HEK293 (cell line): ENCODE results near the gene RABEP2.
"Not testable (repeated sequence)": the region's sequence is repeated elsewhere in the genome, so short reads cannot be mapped to it uniquely, and the experiment has no call there.

ENCODE experiments used
- CTCF ChIA-PET: fragments of 350-600 bp; formaldehyde crosslinking; extraction: SDS; loops from one replicate; lab custom pipeline; 2021; ENCODE audit warnings: antibody characterized with exemption; lab: Yijun Ruan, JAX
- POLR2A ChIA-PET: fragments of 300-600 bp; formaldehyde crosslinking; extraction: SDS; loops from one replicate; lab custom pipeline; 2020; ENCODE audit warnings: antibody characterized with exemption, inconsistent platforms; lab: Yijun Ruan, JAX
- H3K27ac ChIP-seq: fragments of 200-500 bp; sonication (Bioruptor generic); 2 replicates; pipeline ENCODE4 v1.5.1; 2014; ENCODE audit warnings: low read depth, low read length, control low read depth, inconsistent platforms; ENCODE audit errors: extremely low read depth
- H3K36me3 ChIP-seq, 2 experiments: fragments of 200-500 bp in 1 of 2; sonication (Bioruptor generic) in 1 of 2; 1 replicate in 1 of 2; 2 replicates in 1 of 2; pipeline ENCODE4 v1.5.1; 2014 to 2017; ENCODE audit warnings: inconsistent platforms in 2 of 2, low read length in 2 of 2; ENCODE audit not compliant: control insufficient read depth in 2 of 2, insufficient read depth in 1 of 2
- H3K4me1 ChIP-seq: fragments of 200-500 bp; sonication (Bioruptor generic); 2 replicates; pipeline ENCODE4 v1.5.1; 2014; ENCODE audit warnings: mild to moderate bottlenecking, low read length, inconsistent platforms; ENCODE audit not compliant: control insufficient read depth, insufficient read depth
- H3K4me3 ChIP-seq: 2 replicates; pipeline ENCODE4 v1.5.1; 2011; ENCODE audit warnings: low read depth, mild to moderate bottlenecking, control low read depth, low read length, moderate library complexity
- H3K9me3 ChIP-seq: fragments of 200-500 bp; sonication (Bioruptor generic); 2 replicates; pipeline ENCODE4 v1.5.1; 2014; ENCODE audit warnings: low read depth, low read length, inconsistent platforms; ENCODE audit not compliant: control insufficient read depth, insufficient read depth
- REST ChIP-seq: fragments of 450-650 bp; formaldehyde crosslinking; IDR thresholded peaks from 2 replicates; pipeline ENCODE4 v1.5.1; 2016; ENCODE audit warnings: missing biosample characterization, missing genetic modification characterization
- SALL2 ChIP-seq: fragments of 450-650 bp; formaldehyde crosslinking; IDR thresholded peaks from 2 replicates; pipeline ENCODE4 v1.5.0; 2017; ENCODE audit warnings: missing biosample characterization, mild to moderate bottlenecking, missing genetic modification characterization, borderline replicate concordance
- SCRT1 ChIP-seq: fragments of 450-650 bp; formaldehyde crosslinking; IDR thresholded peaks from 2 replicates; pipeline ENCODE4 v1.5.1; 2016; ENCODE audit warnings: missing biosample characterization, missing genetic modification characterization, borderline replicate concordance
- SCRT2 ChIP-seq: fragments of 450-650 bp; formaldehyde crosslinking; IDR thresholded peaks from 2 replicates; pipeline ENCODE4 v1.5.1; 2016; ENCODE audit warnings: missing biosample characterization, missing genetic modification characterization
- SETDB1 ChIP-seq: IDR thresholded peaks from one replicate; pipeline ENCODE4 v1.6.1; 2017; ENCODE audit warnings: mild to moderate bottlenecking, low read length, moderate library complexity, mixed read lengths; ENCODE audit not compliant: insufficient read length
- ZBTB17 ChIP-seq: fragments of 450-650 bp; formaldehyde crosslinking; IDR thresholded peaks from 2 replicates; pipeline ENCODE4 v1.5.1; 2016; ENCODE audit warnings: missing biosample characterization, missing genetic modification characterization
- ZBTB8A ChIP-seq: fragments of 450-650 bp; formaldehyde crosslinking; IDR thresholded peaks from 2 replicates; pipeline ENCODE4 v1.5.1; 2016; ENCODE audit warnings: missing biosample characterization, missing genetic modification characterization
- ZNF133 ChIP-seq: fragments of 450-650 bp; formaldehyde crosslinking; IDR thresholded peaks from 2 replicates; pipeline ENCODE4 v1.5.1; 2016; ENCODE audit warnings: missing biosample characterization, missing genetic modification characterization
- ZNF140 ChIP-seq: fragments of 450-650 bp; formaldehyde crosslinking; IDR thresholded peaks from 2 replicates; pipeline ENCODE4 v1.5.1; 2016; ENCODE audit warnings: missing biosample characterization, missing genetic modification characterization
- ZNF266 ChIP-seq: fragments of 450-650 bp; formaldehyde crosslinking; IDR thresholded peaks from 2 replicates; pipeline ENCODE4 v1.5.1; 2016; ENCODE audit warnings: missing biosample characterization, missing genetic modification characterization, low read depth
- ZNF37A ChIP-seq: fragments of 450-650 bp; IDR thresholded peaks from 2 replicates; pipeline ENCODE4 v1.5.1; 2018; ENCODE audit warnings: missing biosample characterization, missing genetic modification characterization
- ZNF426 ChIP-seq: fragments of 450-650 bp; formaldehyde crosslinking; IDR thresholded peaks from 2 replicates; pipeline ENCODE4 v1.5.1; 2017; ENCODE audit warnings: missing biosample characterization, missing genetic modification characterization, mild to moderate bottlenecking, inconsistent platforms, moderate library complexity
- ZNF626 ChIP-seq: fragments of 450-650 bp; sonication (Bioruptor Pico); formaldehyde crosslinking; IDR thresholded peaks from 2 replicates; pipeline ENCODE4 v1.5.1; 2018; ENCODE audit warnings: missing biosample characterization, missing genetic modification characterization, inconsistent platforms
- ZNF664 ChIP-seq: fragments of 450-650 bp; formaldehyde crosslinking; IDR thresholded peaks from 2 replicates; pipeline ENCODE4 v1.5.1; 2016; ENCODE audit warnings: missing biosample characterization, missing genetic modification characterization
- TF ChIP-seq, protein P1 (sequence below): fragments of 450-650 bp; formaldehyde crosslinking; IDR thresholded peaks from 2 replicates; pipeline ENCODE4 v1.5.1; 2016; ENCODE audit warnings: missing biosample characterization, missing genetic modification characterization

Gene RABEP2

GRCh38 chr16:28884045-28884444 is 41.0 kb downstream of the RABEP2 start:
- Histone ChIP-seq H3K4me3 (no peak overlapping the region), H3K36me3 (peaks cover 0 to 18% of the 10 kb centered on the region in 2 experiments; a peak in 2 of 3 replicates), H3K4me1 (peaks cover 6% of the 10 kb centered on the region; the same call in 1 of the 2 replicates), H3K27ac (no peak overlapping the region), H3K9me3 (no peaks in the 10 kb centered on the region)
- TF ChIP-seq ZBTB17 (tag by site-specific recombination), result no peak
- peak; percentile 98 for TF ChIP-seq ZNF664 (tag by site-specific recombination)
- POLR2A ChIA-PET, result no interaction called here
- CTCF ChIA-PET, result interaction anchor here (0.6 to 0.7 kb wide), 2 partner anchors 23 to 29 kb away, joined by 3 read pairs; no protein-coding TSS in a partner anchor

- no peak overlapping the region for H3K4me3 ChIP-seq
- CTCF ChIA-PET, result interaction anchor here (0.7 kb wide), 2 partner anchors 28 to 44 kb away, joined by 3 read pairs; no protein-coding TSS in a partner anchor
- no peaks in the 10 kb centered on the region for H3K9me3 ChIP-seq
- POLR2A ChIA-PET, result interaction anchor here (0.7 kb wide), 1 partner anchor 78 kb away, joined by 3 read pairs; no protein-coding TSS in a partner anchor
- peaks cover 11% of the 10 kb centered on the region for H3K4me1 ChIP-seq
- H3K36me3 ChIP-seq, result peaks cover 0 to 14% of the 10 kb centered on the region in 2 experiments; a peak in 2 of 3 replicates
- H3K27ac ChIP-seq, result no peak overlapping the region
- TF ChIP-seq ZBTB8A (tag by site-specific recombination) (no peak), ZNF37A (tag by site-specific recombination) (no peak), ZNF266 (tag by site-specific recombination) (no peak), ZNF140 (no peak), SCRT2 (no peak), ZNF133 (tag by site-specific recombination) (no peak), SALL2 (tag by site-specific recombination) (no peak), SETDB1 (no peak), ZNF426 (tag by site-specific recombination) (no peak), ZNF626 (tag by site-specific recombination) (no peak)
- TF ChIP-seq, protein P1, sequence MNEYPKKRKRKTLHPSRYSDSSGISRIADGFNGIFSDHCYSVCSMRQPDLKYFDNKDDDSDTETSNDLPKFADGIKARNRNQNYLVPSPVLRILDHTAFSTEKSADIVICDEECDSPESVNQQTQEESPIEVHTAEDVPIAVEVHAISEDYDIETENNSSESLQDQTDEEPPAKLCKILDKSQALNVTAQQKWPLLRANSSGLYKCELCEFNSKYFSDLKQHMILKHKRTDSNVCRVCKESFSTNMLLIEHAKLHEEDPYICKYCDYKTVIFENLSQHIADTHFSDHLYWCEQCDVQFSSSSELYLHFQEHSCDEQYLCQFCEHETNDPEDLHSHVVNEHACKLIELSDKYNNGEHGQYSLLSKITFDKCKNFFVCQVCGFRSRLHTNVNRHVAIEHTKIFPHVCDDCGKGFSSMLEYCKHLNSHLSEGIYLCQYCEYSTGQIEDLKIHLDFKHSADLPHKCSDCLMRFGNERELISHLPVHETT, result no peak
These were observed 41.6 kb downstream of the RABEP2 start for GRCh38 chr16:28883221-28883996.

DNA sequence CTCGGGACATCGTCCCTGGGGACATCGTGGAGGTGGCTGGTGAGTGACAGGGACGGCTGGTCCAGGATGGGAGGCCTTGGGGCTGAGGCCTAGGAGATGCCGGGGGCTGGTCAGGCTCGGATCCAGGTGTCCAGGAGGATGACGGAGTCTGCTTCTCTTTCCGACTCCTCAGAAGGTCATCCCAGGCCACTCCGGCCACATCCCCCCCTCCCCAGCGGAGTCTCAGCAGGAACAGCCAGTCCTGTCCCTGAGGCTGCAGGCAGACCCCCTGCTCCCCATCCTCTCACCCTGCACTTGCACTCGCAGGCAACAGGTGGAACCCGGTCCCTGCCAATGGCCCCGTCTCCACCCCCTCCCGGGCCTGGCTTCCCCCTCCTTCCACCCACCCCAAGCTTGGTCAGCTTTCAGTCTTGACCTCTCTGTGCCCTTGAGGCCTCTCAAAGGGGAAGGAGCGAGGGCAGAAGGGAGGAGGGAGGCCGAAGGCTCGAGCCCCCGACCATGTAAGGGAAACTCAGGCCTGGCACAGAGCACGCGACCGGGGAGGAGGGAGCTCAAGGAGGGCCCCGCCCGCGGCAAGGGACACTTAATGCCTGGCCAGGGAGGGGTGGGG is 42.4 kb downstream of the RABEP2 start:
- Histone ChIP-seq H3K4me3 (no peak overlapping the region), H3K36me3 (peaks cover 0 to 14% of the 10 kb centered on the region in 2 experiments; a peak in 2 of 3 replicates), H3K9me3 (no peaks in the 10 kb centered on the region), H3K27ac (no peak overlapping the region), H3K4me1 (peaks cover 11% of the 10 kb centered on the region)
- ChIA-PET CTCF (interaction anchor here (0.7 kb wide), 1 partner anchor 45 kb away, joined by 3 read pairs; no protein-coding TSS in a partner anchor), POLR2A (interaction anchor here (0.7 kb wide), 1 partner anchor 79 kb away, joined by 3 read pairs; no protein-coding TSS in a partner anchor)
- peak; percentile 82 for TF ChIP-seq SCRT1 (tag by site-specific recombination)
- peak; percentile 97 for TF ChIP-seq SCRT2
- TF ChIP-seq REST (tag by site-specific recombination), result no peak

DNA sequence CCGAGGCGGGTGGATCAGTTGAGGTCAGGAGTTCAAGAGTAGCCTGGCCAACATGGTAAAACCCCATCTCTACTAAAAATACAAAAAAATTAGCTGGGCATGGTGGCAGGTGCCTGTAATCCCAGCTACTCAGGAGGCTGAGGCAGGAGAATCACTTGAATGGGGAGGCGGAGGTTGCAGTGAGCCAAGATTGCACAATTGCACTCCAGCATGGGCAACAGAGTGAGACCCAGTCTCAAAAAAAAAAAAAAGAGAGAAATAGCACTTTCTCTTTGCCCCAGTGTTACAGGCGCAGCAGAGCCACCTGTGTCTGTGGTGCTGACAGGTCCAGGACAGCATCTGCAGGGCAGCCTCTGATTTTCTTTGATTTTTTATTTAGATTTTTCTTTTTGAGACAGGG is 43.5 kb downstream of the RABEP2 start:
- POLR2A ChIA-PET, H3K9me3 ChIP-seq, CTCF ChIA-PET, H3K4me3 ChIP-seq, H3K27ac ChIP-seq, H3K36me3 ChIP-seq: not testable (repeated sequence)
- H3K4me1 ChIP-seq, result peaks cover 11% of the 10 kb centered on the region
